Loucy (cell line): Measurements from ENCODE around the gene FITM1.

Source experiments
- CTCF ChIP-seq: fragments of 200-600 bp; sonication (generic); conservative IDR thresholded peaks from 2 replicates; pipeline ENCODE4 v1.5.1; 2014; ENCODE audit warnings: mild to moderate bottlenecking, antibody characterized with exemption, low read length
- EZH2phosphoT487 ChIP-seq: fragments of 200-600 bp; IDR thresholded peaks from 2 replicates; pipeline ENCODE4 v1.6.1; 2018; ENCODE audit warnings: antibody characterized with exemption, mild to moderate bottlenecking, moderate library complexity, borderline replicate concordance

GRCh38 chr14:24098927-24099813 is 31.3 kb upstream of the FITM1 start:
- TF ChIP-seq CTCF (no peak), EZH2phosphoT487 (no peak)
